HFF-Myc (cell line): ENCODE measurements around the gene RASSF9.

Experiments
- DNase-seq: peaks from one replicate; pipeline ENCODE4 v3.0.0-alpha.2; 2011; ENCODE audit warnings: low read depth; ENCODE audit errors: extremely low read depth
- H3K4me3 ChIP-seq: replicated peaks from 2 replicates; pipeline ENCODE4 v1.5.1; 2011; ENCODE audit warnings: low read depth, mild to moderate bottlenecking, control low read depth, low read length
- TF ChIP-seq, protein P1 (sequence below): IDR thresholded peaks from 2 replicates; pipeline ENCODE4 v1.5.1; 2012; ENCODE audit warnings: mild to moderate bottlenecking, low read depth, low read length, control low read depth; ENCODE audit errors: missing control alignments

Gene RASSF9

DNA sequence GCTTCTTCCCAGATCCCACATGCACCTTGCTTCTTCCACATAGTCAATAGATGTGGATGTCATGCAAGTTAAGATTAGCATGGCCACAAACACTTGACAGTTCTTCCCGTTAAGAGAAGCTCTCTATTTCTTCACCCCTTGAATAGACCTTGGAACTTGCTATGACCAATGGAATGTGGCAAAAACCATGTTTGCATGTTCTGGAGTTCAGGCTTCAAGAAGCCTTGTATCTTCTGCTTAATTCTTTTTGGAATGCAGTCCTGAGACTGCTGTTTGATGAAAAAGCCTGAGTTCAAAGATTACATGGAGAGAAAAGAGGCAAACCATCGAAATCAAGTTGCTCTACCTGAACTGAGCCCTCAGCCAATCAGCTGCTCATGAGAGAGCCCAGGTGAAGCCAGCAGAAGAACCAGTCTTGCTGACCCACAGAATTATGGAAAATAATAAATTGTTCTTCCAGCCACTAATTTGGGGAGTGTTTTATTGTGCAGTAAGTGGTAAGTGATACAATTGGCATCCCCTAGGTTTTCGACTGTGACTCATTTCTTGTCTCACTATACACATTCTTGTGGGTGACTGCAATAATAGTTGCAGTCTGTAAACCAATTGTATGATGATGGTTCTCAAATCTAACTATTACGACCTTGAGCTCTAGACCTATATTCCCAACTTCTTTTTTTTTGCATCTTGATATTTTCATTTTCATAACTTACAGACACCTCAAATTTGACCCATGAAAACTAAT, 12.6 kb downstream of the RASSF9 start:
- TF ChIP-seq, protein P1, sequence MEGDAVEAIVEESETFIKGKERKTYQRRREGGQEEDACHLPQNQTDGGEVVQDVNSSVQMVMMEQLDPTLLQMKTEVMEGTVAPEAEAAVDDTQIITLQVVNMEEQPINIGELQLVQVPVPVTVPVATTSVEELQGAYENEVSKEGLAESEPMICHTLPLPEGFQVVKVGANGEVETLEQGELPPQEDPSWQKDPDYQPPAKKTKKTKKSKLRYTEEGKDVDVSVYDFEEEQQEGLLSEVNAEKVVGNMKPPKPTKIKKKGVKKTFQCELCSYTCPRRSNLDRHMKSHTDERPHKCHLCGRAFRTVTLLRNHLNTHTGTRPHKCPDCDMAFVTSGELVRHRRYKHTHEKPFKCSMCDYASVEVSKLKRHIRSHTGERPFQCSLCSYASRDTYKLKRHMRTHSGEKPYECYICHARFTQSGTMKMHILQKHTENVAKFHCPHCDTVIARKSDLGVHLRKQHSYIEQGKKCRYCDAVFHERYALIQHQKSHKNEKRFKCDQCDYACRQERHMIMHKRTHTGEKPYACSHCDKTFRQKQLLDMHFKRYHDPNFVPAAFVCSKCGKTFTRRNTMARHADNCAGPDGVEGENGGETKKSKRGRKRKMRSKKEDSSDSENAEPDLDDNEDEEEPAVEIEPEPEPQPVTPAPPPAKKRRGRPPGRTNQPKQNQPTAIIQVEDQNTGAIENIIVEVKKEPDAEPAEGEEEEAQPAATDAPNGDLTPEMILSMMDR: no peak
- no peak for DNase-seq
- H3K4me3 ChIP-seq: no peak overlapping the region

- H3K4me3 ChIP-seq: no peak overlapping the region
- TF ChIP-seq, protein P1: no peak
- no peak for DNase-seq
Measured at GRCh38 chr12:85821759-85822158, 14.4 kb downstream of the RASSF9 start.

DNA sequence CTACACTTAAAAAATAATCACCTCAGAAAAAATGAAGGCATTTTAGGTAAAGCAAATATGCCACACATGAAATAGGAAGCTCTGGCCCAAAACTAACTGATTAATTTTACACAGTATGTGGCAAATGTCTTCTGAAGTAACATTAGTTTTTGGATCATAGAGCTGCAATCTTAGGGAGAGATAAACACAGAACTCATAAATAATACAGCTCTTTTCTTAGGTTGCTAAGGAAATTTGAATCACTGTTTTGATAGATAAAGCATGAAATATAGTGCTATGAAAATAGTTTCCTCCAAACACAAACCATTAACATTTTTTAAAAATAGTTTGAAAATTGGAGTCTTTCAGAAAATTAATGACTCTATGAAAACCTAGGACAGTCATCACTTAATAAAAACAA, 15.0 kb downstream of the RASSF9 start:
- H3K4me3 ChIP-seq: no peak overlapping the region
- DNase-seq: no peak
- TF ChIP-seq, protein P1: no peak

GRCh38 chr12:85820101-85820500, 16.1 kb downstream of the RASSF9 start:
- TF ChIP-seq, protein P1: no peak
- DNase-seq: no peak
- H3K4me3 ChIP-seq: no peak overlapping the region

- DNase-seq: no peak
- TF ChIP-seq, protein P1: no peak
- no peak overlapping the region for H3K4me3 ChIP-seq
Measured at GRCh38 chr12:85814741-85815140, 21.5 kb downstream of the RASSF9 start.

GRCh38 chr12:85814071-85814470, 22.1 kb downstream of the RASSF9 start:
- DNase-seq: no peak
- TF ChIP-seq, protein P1: no peak

GRCh38 chr12:85809500-85809899, 26.7 kb downstream of the RASSF9 start:
- no peak overlapping the region for H3K4me3 ChIP-seq
- TF ChIP-seq, protein P1: no peak
- no peak for DNase-seq

More at GRCh38 chr12:85814071-85814470, 22.1 kb downstream of the RASSF9 start:
- H3K4me3 ChIP-seq: no peak overlapping the region
